Stimulated activated CD4-positive, alpha-beta T cell treated with anti-CD3 and anti-CD28 coated beads, Interleukin-2, amount 100 ng/mL, for 4 hours (primary cell): Measurements from ENCODE around the gene RBP2.

Experiments used
- DNase-seq: peaks from one replicate; pipeline ENCODE4 v3.0.0-alpha.2; 2020; ENCODE audit warnings: low read depth

RBP2 gene

DNA sequence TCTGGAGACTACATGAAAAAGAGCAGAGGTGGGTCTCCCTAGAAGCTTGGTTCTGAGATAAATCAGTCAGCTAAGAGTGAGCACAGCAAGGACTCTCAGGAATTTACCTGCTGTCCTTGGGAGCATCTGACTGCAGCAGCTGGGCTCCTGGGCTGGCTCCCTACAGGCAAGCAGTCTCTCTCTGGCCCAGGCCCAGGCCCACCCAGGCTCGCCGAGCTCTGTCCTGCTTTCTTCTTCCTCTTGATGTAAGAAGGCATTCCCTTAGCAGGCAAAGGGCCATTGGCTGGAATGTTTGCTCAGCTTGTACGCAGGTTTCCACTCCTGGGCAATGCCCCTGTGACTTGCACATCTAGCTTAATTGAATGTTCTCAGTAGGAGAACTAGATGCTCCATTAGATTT lies 4.3 kb upstream of the RBP2 start:
- no peak for DNase-seq

- DNase-seq = no peak
These were observed 1.7 kb upstream of the RBP2 start for GRCh38 chr3:139477710-139478640.

- no peak for DNase-seq
These were observed 3.1 kb downstream of the RBP2 start for GRCh38 chr3:139473155-139473771.

- no peak for DNase-seq
These were observed 3.8 kb downstream of the RBP2 start for GRCh38 chr3:139472380-139473010.

GRCh38 chr3:139470199-139470598 lies 6.1 kb downstream of the RBP2 start:
- DNase-seq = no peak

- no peak for DNase-seq
These were observed 7.9 kb downstream of the RBP2 start for GRCh38 chr3:139468399-139468798.

GRCh38 chr3:139466360-139466759 lies 10.0 kb downstream of the RBP2 start:
- no peak for DNase-seq

GRCh38 chr3:139465636-139466035 lies 10.7 kb downstream of the RBP2 start:
- no peak for DNase-seq

- DNase-seq = no peak
These were observed 12.8 kb downstream of the RBP2 start for GRCh38 chr3:139463466-139463865.

GRCh38 chr3:139460529-139460928 lies 15.8 kb downstream of the RBP2 start:
- no peak for DNase-seq

DNA sequence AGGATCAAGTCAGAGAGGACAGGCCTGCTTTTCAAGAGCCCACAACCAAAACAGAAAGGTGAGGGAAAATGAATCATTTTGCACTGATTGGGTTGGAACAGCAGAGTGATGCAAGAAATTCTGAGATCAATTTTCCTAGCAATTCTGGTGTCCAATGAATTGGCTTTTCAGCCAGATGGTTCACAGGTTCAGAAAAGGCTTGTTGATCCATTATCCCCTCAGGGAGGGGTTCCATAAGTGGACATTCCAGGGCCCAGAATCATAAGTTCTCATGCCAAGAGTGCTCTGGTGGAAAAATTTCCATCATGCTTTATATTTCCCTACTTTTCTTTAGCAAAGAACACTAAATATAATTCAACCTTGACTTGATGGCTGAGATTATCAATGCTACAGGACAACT lies 16.2 kb downstream of the RBP2 start:
- no peak for DNase-seq

DNA sequence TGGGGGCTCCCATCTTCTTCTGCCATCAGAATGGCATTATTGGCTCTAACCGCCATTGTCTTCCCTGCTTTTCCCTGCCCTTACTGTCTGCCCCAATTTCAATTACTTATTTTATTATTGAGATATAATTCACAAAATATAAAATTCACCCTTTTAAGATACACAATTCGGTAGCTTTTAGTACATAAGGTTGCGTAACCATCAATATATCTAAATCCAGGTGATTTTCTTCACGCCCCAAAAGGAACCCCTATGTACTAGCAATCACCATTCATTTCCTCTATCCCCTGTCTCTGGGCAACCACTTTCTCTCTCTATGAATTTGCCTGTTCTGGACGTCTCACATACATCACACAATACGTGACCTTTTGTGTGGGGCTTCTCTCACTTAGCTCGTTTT lies 18.0 kb downstream of the RBP2 start:
- no peak for DNase-seq

DNA sequence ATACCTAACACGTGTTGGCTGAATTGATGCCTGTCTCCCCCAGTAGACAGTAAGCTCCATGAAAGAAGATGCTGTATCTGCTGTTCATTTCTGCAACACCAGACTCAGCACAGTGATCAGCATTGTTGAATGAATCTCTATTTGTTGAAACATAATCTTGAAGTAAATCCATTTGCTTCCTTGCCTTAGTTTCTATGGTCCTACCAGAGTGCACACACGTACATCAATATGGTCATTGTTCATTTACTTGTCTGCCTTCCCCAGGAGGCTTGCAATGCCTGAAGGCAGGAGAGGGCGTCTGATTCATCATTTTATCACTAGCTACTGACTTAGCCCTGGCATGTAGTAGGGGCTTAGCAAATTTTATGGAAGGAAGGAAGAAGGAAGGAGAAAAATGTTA lies 19.2 kb downstream of the RBP2 start:
- no peak for DNase-seq

- DNase-seq = no peak
These were observed 19.9 kb downstream of the RBP2 start for GRCh38 chr3:139456386-139456785.

DNA sequence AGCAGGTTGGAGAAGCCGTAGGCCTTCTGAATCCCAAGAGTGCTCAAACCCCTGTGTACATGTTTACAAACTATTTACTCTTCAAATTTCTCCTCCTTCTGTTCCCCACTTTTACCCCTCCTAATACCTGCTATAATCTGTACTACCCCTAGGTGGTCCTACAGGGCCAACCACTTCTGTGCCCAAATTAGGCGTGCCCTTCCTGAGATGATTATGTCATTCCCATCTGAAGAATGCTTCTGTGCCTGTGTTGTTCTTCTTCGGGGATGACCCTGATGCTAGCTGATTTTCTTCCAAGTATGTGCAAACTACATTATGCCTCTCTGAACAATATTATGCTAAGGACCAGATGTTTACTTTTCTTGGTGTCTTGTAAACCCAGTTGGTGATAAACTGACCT lies 20.5 kb downstream of the RBP2 start:
- no peak for DNase-seq

- no peak for DNase-seq
These were observed 21.1 kb downstream of the RBP2 start for GRCh38 chr3:139455206-139455605.

- DNase-seq = no peak
These were observed 22.0 kb downstream of the RBP2 start for GRCh38 chr3:139454346-139454745.

- DNase-seq = no peak
These were observed 26.2 kb downstream of the RBP2 start for GRCh38 chr3:139450159-139450558.

- DNase-seq = no peak
These were observed 26.8 kb downstream of the RBP2 start for GRCh38 chr3:139449566-139449965.

GRCh38 chr3:139448104-139448503 lies 28.2 kb downstream of the RBP2 start:
- DNase-seq = no peak

GRCh38 chr3:139447486-139447885 lies 28.8 kb downstream of the RBP2 start:
- DNase-seq = no peak

- no peak for DNase-seq
These were observed 31.9 kb downstream of the RBP2 start for GRCh38 chr3:139444446-139444845.

DNA sequence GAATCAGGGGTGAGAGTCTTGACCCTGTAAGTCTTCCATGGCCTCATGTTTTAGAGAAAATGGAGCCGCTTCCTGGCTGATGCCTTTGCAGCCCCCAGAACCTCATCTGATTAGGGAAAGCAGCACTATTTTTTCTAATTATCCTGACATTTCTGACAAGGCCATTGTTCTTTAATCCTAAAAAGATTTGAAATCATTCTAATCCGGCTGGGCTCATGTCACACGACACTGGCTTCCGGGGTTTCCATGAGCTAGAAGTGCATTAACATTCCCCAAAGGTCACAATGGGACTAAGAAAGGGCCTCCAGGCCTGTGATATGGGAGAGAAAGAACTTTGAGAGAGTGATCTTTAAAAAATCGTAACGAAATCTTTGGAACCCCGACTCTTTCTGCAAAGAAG lies 33.1 kb downstream of the RBP2 start:
- no peak for DNase-seq
